Measurements from ENCODE around the gene MYH11. TPM values are rescaled to one million over a fixed set of nuclear protein-coding genes. Genes with fewer than 3 reads are reported as not detected.

MYH11 gene
- total RNA-seq = 0.16 and 0.18 TPM in 2 replicates

GRCh38 chr16:15856901-15857698 is at the start of gene MYH11:
MYH11 (minus strand) TSS chr16:15857028; CDS start chr16:15838252, 18,776 bp downstream.

GRCh38 chr16:15888072-15888976 is 31.5 kb upstream of the MYH11 start, which contains the start of gene CEP20:
CEP20 (minus strand) TSS chr16:15888603; CDS start chr16:15888585, 18 bp downstream.

Other genes with a start within 250 kb of the MYH11 start
- gene MARF1, start 213.9 kb downstream of the MYH11 start, total RNA-seq = 10.5 and 25.3 TPM in 2 replicates
- 19.4 and 51.8 TPM in 2 replicates for gene NDE1, start 206.8 kb downstream of the MYH11 start, total RNA-seq
- gene CEP20, start 31.6 kb upstream of the MYH11 start, total RNA-seq = 33.2 and 52.2 TPM in 2 replicates
- gene ABCC1, start 92.6 kb upstream of the MYH11 start, total RNA-seq = 23.8 and 42.3 TPM in 2 replicates

All from cardiac atrium fibroblast (primary cell).